Smooth muscle cell (in vitro differentiated cells): ENCODE measurements around the gene ADD2. TPM values are rescaled to one million over a fixed set of nuclear protein-coding genes. Genes with fewer than 3 reads are reported as not detected.

Experiments used
- DNase-seq: peaks from one replicate; lab custom pipeline; 2025; ENCODE audit not compliant: unreplicated experiment; lab: John Stamatoyannopoulos, UW
- H2AFZ ChIP-seq: fragments of 200-600 bp; sonication (generic); 2 replicates; pipeline ENCODE4 v1.6.0; 2016; ENCODE audit warnings: antibody characterized with exemption, low read depth, mild to moderate bottlenecking
- H3F3A ChIP-seq: fragments of 200-600 bp; sonication (generic); 2 replicates; pipeline ENCODE4 v1.6.0; 2017; ENCODE audit warnings: antibody characterized with exemption, low read depth
- H3K27ac ChIP-seq: fragments of 200-600 bp; sonication (generic); 2 replicates; pipeline ENCODE4 v1.5.1; 2016; ENCODE audit warnings: low read depth, mild to moderate bottlenecking
- H3K27me3 ChIP-seq: fragments of 200-600 bp; sonication (generic); 2 replicates; pipeline ENCODE4 v1.6.1; 2016; ENCODE audit warnings: low read depth, mild to moderate bottlenecking
- H3K36me3 ChIP-seq: fragments of 200-600 bp; sonication (generic); 2 replicates; pipeline ENCODE4 v1.5.1; 2016; ENCODE audit warnings: low read depth
- H3K4me1 ChIP-seq: fragments of 200-600 bp; sonication (generic); 2 replicates; pipeline ENCODE4 v1.5.1; 2016; ENCODE audit warnings: low read depth
- H3K4me2 ChIP-seq: fragments of 200-600 bp; sonication (generic); 2 replicates; pipeline ENCODE4 v1.6.0; 2016; ENCODE audit warnings: mild to moderate bottlenecking
- H3K4me3 ChIP-seq: fragments of 200-600 bp; sonication (generic); 2 replicates; pipeline ENCODE4 v1.5.1; 2016; ENCODE audit warnings: mild to moderate bottlenecking
- H3K79me2 ChIP-seq: fragments of 200-600 bp; sonication (generic); 2 replicates; pipeline ENCODE4 v1.6.0; 2016; ENCODE audit warnings: low read depth, mild to moderate bottlenecking
- H3K9ac ChIP-seq: fragments of 200-600 bp; sonication (generic); 2 replicates; pipeline ENCODE4 v1.6.0; 2016; ENCODE audit warnings: low read depth
- H3K9me3 ChIP-seq: fragments of 200-600 bp; sonication (generic); replicated peaks from 2 replicates; pipeline ENCODE4 v1.5.1; 2016; ENCODE audit warnings: low read depth
- H4K20me1 ChIP-seq: fragments of 200-600 bp; sonication (generic); 2 replicates; pipeline ENCODE4 v1.6.0; 2016; ENCODE audit warnings: low read depth
- WGBS: methylation state at CpG from one replicate; pipeline ENCODE4 v1.1.7; 2016; ENCODE audit warnings: low lambda C conversion rate; 5-methylcytosine and 5-hydroxymethylcytosine counted together
- polyA plus RNA-seq: library from polyadenylated mRNA; unstranded; fragments of >200 nt; fragmentation: Nextera tagmentation; extraction: Ambion mirVana; gene quantifications from 2 replicates; pipeline ENCODE4 v1.2.1, GENCODE V29; 2016
- total RNA-seq: library from RNA; depleted of rRNA; stranded (reverse); fragments of >200 nt; gene quantifications from 2 replicates; pipeline ENCODE4 v1.2.3, GENCODE V29; 2014
- TF ChIP-seq, protein P1 (sequence below): fragments of 200-600 bp; sonication (generic); IDR thresholded peaks from 2 replicates; pipeline ENCODE4 v1.5.1; 2017; ENCODE audit warnings: borderline replicate concordance, mild to moderate bottlenecking, antibody characterized with exemption; ENCODE audit not compliant: insufficient read depth, poor library complexity, severe bottlenecking

The ADD2 gene
- total and polyA plus RNA-seq, 2 experiments from 2014 or later, result 4.3 to 7.1 TPM

DNA sequence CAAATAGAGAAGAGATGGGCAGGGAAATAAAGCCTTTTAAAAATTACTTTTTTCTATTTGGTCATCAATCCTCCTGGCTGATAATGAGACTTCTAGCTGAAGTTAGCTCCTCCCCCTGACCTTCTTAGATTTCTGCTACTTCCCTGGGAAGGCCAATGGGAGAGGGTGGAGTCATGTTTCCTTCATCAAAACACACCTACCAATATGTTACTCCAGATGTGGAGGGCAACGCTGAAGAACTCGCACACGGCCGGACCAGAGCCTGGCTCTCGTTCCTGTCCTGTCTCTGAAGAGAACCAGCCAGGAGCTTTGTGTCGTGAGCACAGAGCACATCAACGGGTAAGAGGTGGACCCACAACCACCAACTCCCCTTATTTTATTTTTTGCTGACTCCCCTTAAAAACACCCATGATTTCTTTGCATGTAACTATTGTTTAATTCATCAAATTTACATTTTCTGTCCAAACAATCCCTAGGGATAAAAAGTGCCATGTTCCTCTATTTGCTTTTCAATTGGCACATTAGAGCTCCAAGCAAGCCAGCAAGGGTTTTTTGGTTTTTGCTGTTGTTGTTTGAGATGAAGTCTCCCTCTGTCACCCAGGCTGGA lies 94.9 kb downstream of the ADD2 start:
- Histone ChIP-seq H3K36me3 (no peaks in the 10 kb centered on the region), H3K27ac (no peak overlapping the region), H3K79me2 (no peaks in the 10 kb centered on the region), H3K4me3 (no peak overlapping the region), H3K4me1 (no peaks in the 10 kb centered on the region), H3K9ac (no peak overlapping the region), H4K20me1 (no peaks in the 10 kb centered on the region), H3K27me3 (no peaks in the 10 kb centered on the region), H2AFZ (no peak overlapping the region), H3K4me2 (no peak overlapping the region), H3F3A (no peaks in the 10 kb centered on the region), H3K9me3 (no peaks in the 10 kb centered on the region)
- 92% methylated on average over 7 of the region's 7 CpGs for WGBS
- no peak for DNase-seq
- TF ChIP-seq, protein P1, sequence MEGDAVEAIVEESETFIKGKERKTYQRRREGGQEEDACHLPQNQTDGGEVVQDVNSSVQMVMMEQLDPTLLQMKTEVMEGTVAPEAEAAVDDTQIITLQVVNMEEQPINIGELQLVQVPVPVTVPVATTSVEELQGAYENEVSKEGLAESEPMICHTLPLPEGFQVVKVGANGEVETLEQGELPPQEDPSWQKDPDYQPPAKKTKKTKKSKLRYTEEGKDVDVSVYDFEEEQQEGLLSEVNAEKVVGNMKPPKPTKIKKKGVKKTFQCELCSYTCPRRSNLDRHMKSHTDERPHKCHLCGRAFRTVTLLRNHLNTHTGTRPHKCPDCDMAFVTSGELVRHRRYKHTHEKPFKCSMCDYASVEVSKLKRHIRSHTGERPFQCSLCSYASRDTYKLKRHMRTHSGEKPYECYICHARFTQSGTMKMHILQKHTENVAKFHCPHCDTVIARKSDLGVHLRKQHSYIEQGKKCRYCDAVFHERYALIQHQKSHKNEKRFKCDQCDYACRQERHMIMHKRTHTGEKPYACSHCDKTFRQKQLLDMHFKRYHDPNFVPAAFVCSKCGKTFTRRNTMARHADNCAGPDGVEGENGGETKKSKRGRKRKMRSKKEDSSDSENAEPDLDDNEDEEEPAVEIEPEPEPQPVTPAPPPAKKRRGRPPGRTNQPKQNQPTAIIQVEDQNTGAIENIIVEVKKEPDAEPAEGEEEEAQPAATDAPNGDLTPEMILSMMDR, result no peak

DNA sequence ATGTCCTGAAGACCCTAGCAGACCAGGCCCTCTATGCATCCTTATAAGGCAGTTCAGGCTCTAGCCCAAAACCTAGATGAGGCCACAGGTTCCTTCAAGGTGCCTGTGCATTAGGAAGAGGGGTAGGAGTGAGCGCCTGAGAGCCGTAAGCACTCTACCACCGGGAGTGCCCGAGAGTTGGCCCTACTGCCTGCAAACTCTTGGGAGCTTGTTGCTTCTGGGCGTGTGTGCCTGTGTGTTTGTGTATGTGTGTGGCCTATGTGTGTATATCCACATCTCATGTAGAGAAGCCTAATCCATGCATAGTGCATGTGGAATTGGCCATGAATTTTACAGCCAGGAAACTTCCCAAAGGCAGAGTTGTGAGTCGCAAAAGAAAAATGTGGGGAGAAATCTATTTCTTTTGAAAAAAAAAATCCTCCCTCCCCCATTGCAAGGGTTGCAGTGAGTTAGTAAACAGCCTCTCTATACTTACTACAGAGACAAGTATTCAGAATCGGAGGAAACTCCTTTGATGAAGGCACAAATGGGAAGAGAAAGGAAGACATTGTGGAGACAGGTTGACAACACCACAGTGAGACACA lies 96.8 kb downstream of the ADD2 start:
- H4K20me1 ChIP-seq, result no peaks in the 10 kb centered on the region
- no peaks in the 10 kb centered on the region for H3K27me3 ChIP-seq
- H3K4me1 ChIP-seq, result no peaks in the 10 kb centered on the region
- H3K4me2 ChIP-seq, result no peak overlapping the region
- no peak overlapping the region for H3K9ac ChIP-seq
- no peak overlapping the region for H3K4me3 ChIP-seq
- H3K27ac ChIP-seq, result no peak overlapping the region
- TF ChIP-seq, protein P1, result no peak
- no peaks in the 10 kb centered on the region for H3K36me3 ChIP-seq
- no peaks in the 10 kb centered on the region for H3K79me2 ChIP-seq
- no peak for DNase-seq
- H2AFZ ChIP-seq, result no peak overlapping the region
- H3F3A ChIP-seq, result no peaks in the 10 kb centered on the region
- 81% methylated on average over 7 of the region's 7 CpGs for WGBS
- H3K9me3 ChIP-seq, result no peaks in the 10 kb centered on the region

DNA sequence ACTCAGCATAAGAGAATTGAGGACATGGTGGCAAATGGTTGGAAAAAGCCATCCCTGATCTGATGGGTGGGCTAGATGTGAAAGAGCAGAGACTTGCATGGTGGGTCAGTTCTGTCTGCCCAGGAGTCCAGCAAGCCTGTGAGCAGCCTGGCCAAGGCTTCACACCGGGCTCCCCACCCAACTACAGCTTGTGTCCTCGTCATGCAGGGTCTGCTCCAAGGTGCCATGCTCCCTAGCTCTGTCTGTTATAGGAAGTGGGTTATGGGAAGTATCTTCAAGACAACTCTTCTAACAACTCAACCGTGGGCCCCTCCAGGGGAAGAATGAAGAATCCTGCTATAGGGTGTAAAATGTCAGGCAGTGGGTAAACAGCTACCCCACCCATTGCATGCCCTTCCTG lies 97.4 kb downstream of the ADD2 start:
- H4K20me1 ChIP-seq, result no peaks in the 10 kb centered on the region
- H3K27me3 ChIP-seq, result no peaks in the 10 kb centered on the region
- H3F3A ChIP-seq, result no peaks in the 10 kb centered on the region
- H3K4me2 ChIP-seq, result no peak overlapping the region
- H3K9ac ChIP-seq, result no peak overlapping the region
- WGBS, result 100% methylated on average over 3 of the region's 3 CpGs
- TF ChIP-seq, protein P1, result no peak
- no peaks in the 10 kb centered on the region for H3K79me2 ChIP-seq
- H3K36me3 ChIP-seq, result no peaks in the 10 kb centered on the region
- H3K4me1 ChIP-seq, result no peaks in the 10 kb centered on the region
- H3K4me3 ChIP-seq, result no peak overlapping the region
- no peaks in the 10 kb centered on the region for H3K9me3 ChIP-seq
- no peak overlapping the region for H3K27ac ChIP-seq
- H2AFZ ChIP-seq, result no peak overlapping the region
- no peak for DNase-seq

DNA sequence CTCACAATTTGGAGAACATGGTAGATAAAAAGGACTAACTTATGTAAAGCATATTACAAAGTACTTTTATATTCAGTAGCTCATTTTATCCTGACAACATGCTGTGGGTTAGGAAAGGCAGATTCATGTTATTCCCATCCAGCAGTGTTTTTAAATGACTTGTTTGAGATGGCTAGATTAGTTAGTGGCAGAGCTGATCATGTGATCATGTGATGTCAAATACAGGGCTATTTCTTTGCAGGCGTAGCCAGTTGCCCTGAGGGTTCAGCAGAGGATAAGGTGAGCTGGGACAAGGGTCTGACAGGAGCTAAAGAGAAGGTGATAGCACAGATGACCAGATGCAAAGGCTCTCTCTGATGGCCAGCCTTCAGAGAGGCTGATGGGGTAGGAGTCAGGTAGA lies 97.8 kb downstream of the ADD2 start:
- Histone ChIP-seq H3K4me1 (no peaks in the 10 kb centered on the region), H3K36me3 (no peaks in the 10 kb centered on the region)

More for the DNA sequence above, 97.8 kb downstream of the ADD2 start:
- Histone ChIP-seq H3K9me3 (no peaks in the 10 kb centered on the region), H2AFZ (no peak overlapping the region), H3K27ac (no peak overlapping the region), H3K4me3 (no peak overlapping the region), H3K79me2 (no peaks in the 10 kb centered on the region), H3F3A (no peaks in the 10 kb centered on the region), H4K20me1 (no peaks in the 10 kb centered on the region), H3K27me3 (no peaks in the 10 kb centered on the region), H3K9ac (no peak overlapping the region), H3K4me2 (no peak overlapping the region)
- TF ChIP-seq, protein P1, result no peak
- no peak for DNase-seq
- 89% methylated on average over 1 of the region's 1 CpG for WGBS
